WERI-Rb-1 (cell line): ENCODE results near the gene PLXNA4.

Source experiments
- DNase-seq: peaks from one replicate; pipeline ENCODE4 v3.0.0-alpha.2; 2020
- H3K27ac ChIP-seq: fragments of 250-450 bp; sonication (Bioruptor Pico); 2 replicates; pipeline ENCODE4 v1.5.1; 2020; ENCODE audit warnings: mild to moderate bottlenecking, moderate library complexity
- H3K27me3 ChIP-seq: fragments of 250-450 bp; sonication (Bioruptor Pico); 2 replicates; pipeline ENCODE4 v1.5.1; 2021; ENCODE audit warnings: mild to moderate bottlenecking, low read depth, moderate library complexity; ENCODE audit not compliant: insufficient read depth, severe bottlenecking
- H3K36me3 ChIP-seq: fragments of 250-450 bp; sonication (Bioruptor Pico); 2 replicates; pipeline ENCODE4 v1.5.1; 2020; ENCODE audit warnings: mild to moderate bottlenecking, moderate library complexity
- H3K4me3 ChIP-seq: 2 replicates; pipeline ENCODE4 v1.5.1; 2011; ENCODE audit warnings: low read depth, mild to moderate bottlenecking, control low read depth, low read length
- H3K9me3 ChIP-seq: fragments of 250-450 bp; sonication (Bioruptor Pico); 2 replicates; pipeline ENCODE4 v1.5.1; 2021; ENCODE audit warnings: mild to moderate bottlenecking, moderate library complexity; ENCODE audit not compliant: severe bottlenecking
- TF ChIP-seq, protein P1 (sequence below): IDR thresholded peaks from 2 replicates; pipeline ENCODE4 v1.5.1; 2011; ENCODE audit warnings: low read depth, mild to moderate bottlenecking, control low read depth, inconsistent platforms, low read length

Gene PLXNA4

DNA sequence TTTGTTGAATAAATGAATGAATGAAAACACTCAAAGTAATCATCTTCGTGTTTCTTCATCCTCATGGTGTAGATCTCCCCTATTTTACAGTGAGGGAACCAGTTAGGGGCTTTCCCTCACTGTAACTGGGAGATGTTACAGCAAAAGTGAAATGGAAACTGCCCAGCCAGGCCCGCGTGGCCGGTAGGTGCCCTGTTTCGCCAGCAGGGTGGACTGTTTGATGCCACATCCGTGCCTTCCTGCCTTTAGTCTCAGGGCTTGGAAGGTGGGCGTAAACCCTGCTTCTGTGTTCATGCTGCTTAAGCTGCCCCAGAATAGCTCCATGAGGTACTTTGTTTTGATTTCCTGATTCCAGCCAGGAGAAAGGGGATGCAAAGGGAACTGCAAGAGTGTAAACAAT lies 268.8 kb downstream of the PLXNA4 start:
- no peaks in the 10 kb centered on the region for H3K9me3 ChIP-seq
- DNase-seq = no peak
- TF ChIP-seq, protein P1, sequence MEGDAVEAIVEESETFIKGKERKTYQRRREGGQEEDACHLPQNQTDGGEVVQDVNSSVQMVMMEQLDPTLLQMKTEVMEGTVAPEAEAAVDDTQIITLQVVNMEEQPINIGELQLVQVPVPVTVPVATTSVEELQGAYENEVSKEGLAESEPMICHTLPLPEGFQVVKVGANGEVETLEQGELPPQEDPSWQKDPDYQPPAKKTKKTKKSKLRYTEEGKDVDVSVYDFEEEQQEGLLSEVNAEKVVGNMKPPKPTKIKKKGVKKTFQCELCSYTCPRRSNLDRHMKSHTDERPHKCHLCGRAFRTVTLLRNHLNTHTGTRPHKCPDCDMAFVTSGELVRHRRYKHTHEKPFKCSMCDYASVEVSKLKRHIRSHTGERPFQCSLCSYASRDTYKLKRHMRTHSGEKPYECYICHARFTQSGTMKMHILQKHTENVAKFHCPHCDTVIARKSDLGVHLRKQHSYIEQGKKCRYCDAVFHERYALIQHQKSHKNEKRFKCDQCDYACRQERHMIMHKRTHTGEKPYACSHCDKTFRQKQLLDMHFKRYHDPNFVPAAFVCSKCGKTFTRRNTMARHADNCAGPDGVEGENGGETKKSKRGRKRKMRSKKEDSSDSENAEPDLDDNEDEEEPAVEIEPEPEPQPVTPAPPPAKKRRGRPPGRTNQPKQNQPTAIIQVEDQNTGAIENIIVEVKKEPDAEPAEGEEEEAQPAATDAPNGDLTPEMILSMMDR = no peak
- H3K27me3 ChIP-seq = no peaks in the 10 kb centered on the region
- no peaks in the 10 kb centered on the region for H3K36me3 ChIP-seq
- H3K27ac ChIP-seq = no peak overlapping the region
- H3K4me3 ChIP-seq = no peak overlapping the region

DNA sequence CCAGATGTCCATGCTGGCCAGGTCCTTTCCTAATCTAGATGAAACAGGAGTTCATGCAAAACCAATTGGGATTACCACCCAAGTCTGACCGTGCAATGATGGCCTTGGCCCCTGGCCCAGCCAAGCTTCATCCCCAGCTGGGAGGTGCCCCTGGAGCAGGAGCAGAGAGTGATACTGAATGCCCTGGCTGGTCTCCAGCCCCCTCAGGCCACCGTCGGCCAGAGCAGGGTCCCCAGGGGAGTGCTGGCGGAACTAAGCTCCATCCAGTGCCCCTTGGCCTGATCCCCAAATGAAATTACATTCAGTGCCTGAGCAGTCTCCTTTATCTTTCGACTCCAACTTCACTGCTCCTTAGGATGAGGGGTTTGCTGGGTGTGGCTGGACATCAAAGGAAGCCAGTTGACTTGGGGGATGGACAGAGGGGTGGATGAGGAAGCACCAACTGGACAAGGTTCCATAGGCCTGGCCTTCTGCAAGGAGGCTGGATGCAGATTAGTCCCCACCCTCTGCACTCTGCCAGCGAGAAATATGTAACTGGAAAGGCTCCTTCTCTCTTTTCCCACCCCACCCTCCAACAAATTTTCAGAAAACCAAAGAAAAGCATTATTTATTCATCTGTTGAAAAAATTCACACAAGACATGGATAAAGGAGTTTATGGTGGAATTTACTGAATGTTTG lies 275.5 kb downstream of the PLXNA4 start:
- no peak for DNase-seq
- TF ChIP-seq, protein P1 = no peak
- Histone ChIP-seq H3K27ac (no peak overlapping the region), H3K36me3 (no peaks in the 10 kb centered on the region), H3K9me3 (no peaks in the 10 kb centered on the region), H3K27me3 (no peaks in the 10 kb centered on the region), H3K4me3 (no peak overlapping the region)

DNA sequence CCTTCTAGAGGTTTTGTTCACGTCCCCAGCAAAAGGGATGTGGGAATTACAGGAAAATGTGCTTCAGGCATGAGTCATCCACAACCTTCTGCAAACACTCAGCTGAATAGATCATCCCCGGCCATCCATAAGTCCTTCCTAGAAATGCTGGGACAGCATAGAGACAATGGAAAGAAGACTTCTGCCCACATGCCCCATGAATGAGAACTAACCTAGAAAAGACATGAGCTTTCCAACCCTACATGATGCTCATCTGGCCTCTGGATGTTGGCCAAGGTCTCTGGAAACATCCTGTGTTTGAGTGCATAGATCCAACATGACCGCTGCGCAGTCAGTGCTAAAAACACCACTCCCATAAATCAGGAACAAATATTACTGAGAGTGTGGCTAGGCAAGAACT lies 277.5 kb downstream of the PLXNA4 start:
- H3K4me3 ChIP-seq = no peak overlapping the region
- H3K27me3 ChIP-seq = no peaks in the 10 kb centered on the region
- TF ChIP-seq, protein P1 = no peak
- H3K27ac ChIP-seq = no peak overlapping the region
- DNase-seq = no peak
- H3K36me3 ChIP-seq = no peaks in the 10 kb centered on the region
- H3K9me3 ChIP-seq = no peaks in the 10 kb centered on the region

DNA sequence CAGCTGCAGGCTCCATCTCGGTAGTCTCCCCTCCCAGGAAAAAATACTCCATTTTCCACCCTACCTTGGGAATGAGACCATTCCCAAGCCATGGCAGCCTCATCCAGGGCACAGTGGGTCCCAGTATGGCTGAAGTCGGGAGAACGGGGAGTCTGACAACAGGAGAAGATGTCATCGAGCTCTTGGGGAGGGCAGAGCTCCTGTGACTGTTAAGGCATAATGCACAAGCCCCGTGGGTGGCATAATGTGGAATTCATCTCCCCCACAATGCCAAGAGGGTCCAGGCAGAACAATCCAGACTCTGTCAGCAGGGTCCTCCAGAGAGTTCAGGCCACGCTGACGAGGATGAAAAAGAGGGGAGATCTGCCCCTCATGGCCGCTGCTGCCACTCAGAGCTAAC lies 279.4 kb downstream of the PLXNA4 start:
- Histone ChIP-seq H3K36me3 (no peaks in the 10 kb centered on the region), H3K9me3 (no peaks in the 10 kb centered on the region), H3K27me3 (no peaks in the 10 kb centered on the region), H3K4me3 (no peak overlapping the region), H3K27ac (no peak overlapping the region)
- DNase-seq = no peak
- TF ChIP-seq, protein P1 = no peak

DNA sequence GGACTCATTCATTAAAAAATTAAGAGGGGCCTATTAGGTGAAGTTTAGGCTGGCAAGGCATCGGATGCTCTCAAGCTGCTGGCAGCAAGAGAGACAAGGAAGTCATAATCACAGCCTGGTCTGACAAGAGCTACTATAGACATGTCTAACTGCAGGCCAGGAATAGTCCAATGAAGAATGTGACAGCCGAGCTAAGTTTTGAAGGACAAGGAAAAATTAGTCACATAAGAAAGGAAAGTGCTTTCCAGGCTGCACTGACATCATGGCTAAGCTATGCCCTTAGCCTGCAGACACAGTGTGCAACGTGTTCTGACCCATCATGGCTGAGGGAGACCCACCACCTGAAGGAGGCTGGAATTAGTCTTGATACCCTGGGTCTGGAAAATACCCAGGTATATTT lies 281.1 kb downstream of the PLXNA4 start:
- TF ChIP-seq, protein P1 = no peak
- H3K27me3 ChIP-seq = no peaks in the 10 kb centered on the region
- H3K36me3 ChIP-seq = no peaks in the 10 kb centered on the region
- no peak overlapping the region for H3K4me3 ChIP-seq
- DNase-seq = no peak
- H3K9me3 ChIP-seq = no peaks in the 10 kb centered on the region
- no peak overlapping the region for H3K27ac ChIP-seq

DNA sequence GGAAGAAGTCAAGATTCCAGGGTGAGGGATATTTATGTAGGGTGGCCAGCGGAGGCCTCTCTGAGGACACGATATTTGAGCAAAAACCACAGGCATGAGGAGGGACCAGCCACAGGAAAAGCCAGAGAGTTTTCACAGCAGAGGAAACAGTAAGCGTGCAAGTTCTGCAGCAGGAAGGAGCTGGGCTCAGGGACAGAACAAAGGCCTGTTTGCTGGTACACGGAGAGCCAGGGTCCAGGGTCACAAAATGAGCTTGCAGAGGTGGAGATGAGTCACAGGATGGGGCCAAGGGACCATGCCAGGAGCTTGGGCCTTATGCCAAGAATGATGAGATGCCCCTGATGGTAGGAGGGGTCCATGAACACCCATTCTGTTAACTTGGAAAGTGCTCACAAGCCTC lies 283.5 kb downstream of the PLXNA4 start:
- no peak overlapping the region for H3K4me3 ChIP-seq
- no peak for DNase-seq
- TF ChIP-seq, protein P1 = no peak
- H3K27me3 ChIP-seq = no peaks in the 10 kb centered on the region
- no peaks in the 10 kb centered on the region for H3K9me3 ChIP-seq
- H3K36me3 ChIP-seq = no peaks in the 10 kb centered on the region
- no peak overlapping the region for H3K27ac ChIP-seq
